Esophagus squamous epithelium (tissue), 5 donors: ENCODE data around the gene ASS1. TPM values are rescaled to one million over a fixed set of nuclear protein-coding genes. Genes with fewer than 3 reads are reported as not detected.

Experiments used
- DNase-seq: peaks from one replicate; lab custom pipeline; 2025; lab: John Stamatoyannopoulos, UW
- H3K27ac ChIP-seq, 4 donors: fragments of 200-600 bp; sonication (generic); one replicate each; pipeline ENCODE4 v1.5.1; 2016 to 2019; ENCODE audit warnings: mild to moderate bottlenecking in 1 of 4
- H3K27me3 ChIP-seq, 4 donors: fragments of 200-600 bp; sonication (generic); 1 replicate in 3 of 4; 2 replicates in 1 of 4; pipeline versions ENCODE4 v1.5.1 to v1.6.0; 2017 to 2021; ENCODE audit warnings: antibody characterized with exemption in 1 of 4
- H3K36me3 ChIP-seq, 3 donors: fragments of 200-600 bp; sonication (generic); one replicate each; pipeline ENCODE4 v1.5.1; 2016 to 2019
- H3K4me1 ChIP-seq, 3 donors: fragments of 200-600 bp; sonication (generic); one replicate each; pipeline ENCODE4 v1.5.1; 2017 to 2019
- H3K4me3 ChIP-seq, 4 donors: fragments of 200-600 bp; sonication (generic); 1 replicate in 3 of 4; 2 replicates in 1 of 4; pipeline ENCODE4 v1.5.1; 2016 to 2019; ENCODE audit warnings: mild to moderate bottlenecking in 2 of 4, moderate library complexity in 1 of 4
- H3K9me3 ChIP-seq, 3 donors: fragments of 200-600 bp; sonication (generic); one replicate each; pipeline ENCODE4 v1.5.1; 2016 to 2019
- CTCF ChIP-seq, 6 experiments: fragments of 450-650 bp in 4 of 6; fragments of 200-600 bp in 2 of 6; sonication (generic) in 2 of 6; IDR thresholded peaks; one replicate each; pipeline ENCODE4 v1.5.1; 2016 to 2019; ENCODE audit warnings: antibody characterized with exemption in 6 of 6, mild to moderate bottlenecking in 4 of 6, moderate library complexity in 4 of 6
- POLR2A ChIP-seq, 4 donors: fragments of 450-650 bp; IDR thresholded peaks; one replicate each; pipeline ENCODE4 v1.6.1; 2017; ENCODE audit warnings: antibody characterized with exemption in 4 of 4, mild to moderate bottlenecking in 4 of 4, moderate library complexity in 3 of 4
- WGBS, 2 donors: methylation state at CpG; one replicate each; pipeline ENCODE4 v1.1.5; 2018; 5-methylcytosine and 5-hydroxymethylcytosine counted together
- intact Hi-C: fragments of 100-400 bp; cut with DNase I; formaldehyde crosslinking; loops from one replicate; pipeline ENCODE4 v1.15.0; 2022
- total RNA-seq, 4 donors: library from RNA; depleted of rRNA; stranded (reverse); fragments of >200 nt; gene quantifications; one replicate each; pipeline ENCODE4 v1.1.0, GENCODE V29; 2016
- donor health status: DM: yes; HTN: yes; CAD: no.

ASS1 gene
- total RNA-seq, 4 donors from 2014 or later = 33.5 to 203 (median 85.2) TPM

GRCh38 chr9:130532426-130533080 lies 87.8 kb downstream of the ASS1 start:
- intact Hi-C loops = no loop called here
- WGBS, 2 donors = 65 to 73% methylated on average over 8 to 10 of the region's 10 CpGs

GRCh38 chr9:130535818-130536521 lies 91.2 kb downstream of the ASS1 start:
- H3K9me3 ChIP-seq = no peaks in the 10 kb centered on the region
- WGBS, 2 donors = 22 to 41% methylated on average over 5 to 20 of the region's 28 CpGs

More at GRCh38 chr9:130532426-130533080, 87.8 kb downstream of the ASS1 start:
- H3K36me3 ChIP-seq = no peaks in the 10 kb centered on the region
- H3K27me3 ChIP-seq = peaks cover 0 to 53% (median 6%) of the 10 kb centered on the region in 4 donors
- TF ChIP-seq POLR2A (IDR thresholded peaks at IDR 0.05) (no peak), CTCF (IDR thresholded peaks at IDR 0.05) (no peak)
- no peak overlapping the region for H3K27ac ChIP-seq
- no peak for DNase-seq
- peaks cover 0 to 31% (median 13%) of the 10 kb centered on the region in 3 donors for H3K4me1 ChIP-seq
- H3K4me3 ChIP-seq = no peak overlapping the region
- no peaks in the 10 kb centered on the region for H3K9me3 ChIP-seq

GRCh38 chr9:130536701-130537107 lies 91.9 kb downstream of the ASS1 start:
- Histone ChIP-seq H3K4me3 (no peak overlapping the region), H3K27me3 (peaks cover 0 to 83% (median 6%) of the 10 kb centered on the region in 4 donors), H3K27ac (no peak overlapping the region), H3K36me3 (no peaks in the 10 kb centered on the region), H3K9me3 (no peaks in the 10 kb centered on the region), H3K4me1 (peaks cover 5 to 52% (median 15%) of the 10 kb centered on the region in 3 donors)
- TF ChIP-seq POLR2A (IDR thresholded peaks at IDR 0.05) (no peak), CTCF (IDR thresholded peaks at IDR 0.05) (no peak)
- intact Hi-C loops = no loop called here
- 86 to 90% methylated on average over 1 of the region's 3 CpGs for WGBS, 2 donors
- no peak for DNase-seq

More at GRCh38 chr9:130535818-130536521, 91.2 kb downstream of the ASS1 start:
- Histone ChIP-seq H3K36me3 (no peaks in the 10 kb centered on the region), H3K27ac (no peak overlapping the region), H3K4me3 (peak overlapping the region in 1 of 4 donors; percentile 51), H3K27me3 (peaks cover 0 to 76% (median 6%) of the 10 kb centered on the region in 4 donors), H3K4me1 (peaks cover 5 to 54% (median 18%) of the 10 kb centered on the region in 3 donors)
- TF ChIP-seq CTCF (IDR thresholded peaks at IDR 0.05) = no peak
- DNase-seq = no peak
- intact Hi-C loops = no loop called here

- H3K4me3 ChIP-seq = no peak overlapping the region
- H3K4me1 ChIP-seq = peaks cover 5 to 50% (median 15%) of the 10 kb centered on the region in 3 donors
- TF ChIP-seq CTCF (IDR thresholded peaks at IDR 0.05) = no peak
- TF ChIP-seq POLR2A (IDR thresholded peaks at IDR 0.05) = no peak
- no peak overlapping the region for H3K27ac ChIP-seq
- H3K27me3 ChIP-seq = peaks cover 0 to 89% (median 6%) of the 10 kb centered on the region in 4 donors
- 22 to 48% methylated on average over 8 to 25 of the region's 25 CpGs for WGBS, 2 donors
- H3K9me3 ChIP-seq = no peaks in the 10 kb centered on the region
- no peaks in the 10 kb centered on the region for H3K36me3 ChIP-seq
- no peak for DNase-seq
- intact Hi-C loops = no loop called here
Observed at GRCh38 chr9:130537346-130538050, 92.7 kb downstream of the ASS1 start.
